BLaER1 (cell line): ENCODE results near the gene HOTAIR.

Experiments used
- H3K27ac ChIP-seq: shearing (Covaris generic); formaldehyde crosslinking; 2 replicates; pipeline ENCODE4 v1.8.1; 2022
- H3K27me3 ChIP-seq: shearing (Covaris generic); formaldehyde crosslinking; 2 replicates; pipeline ENCODE4 v1.8.1; 2022
- H3K36me3 ChIP-seq: shearing (Covaris generic); formaldehyde crosslinking; 2 replicates; pipeline ENCODE4 v1.8.1; 2022
- H3K4me1 ChIP-seq: shearing (Covaris generic); formaldehyde crosslinking; 2 replicates; pipeline ENCODE4 v1.8.1; 2022
- H3K4me2 ChIP-seq: shearing (Covaris generic); formaldehyde crosslinking; 2 replicates; pipeline ENCODE4 v1.8.1; 2022
- H3K4me3 ChIP-seq: shearing (Covaris generic); formaldehyde crosslinking; 2 replicates; pipeline ENCODE4 v1.8.1; 2022
- H3K9ac ChIP-seq: shearing (Covaris generic); formaldehyde crosslinking; 2 replicates; pipeline ENCODE4 v1.8.1; 2022
- H3K9me3 ChIP-seq: shearing (Covaris generic); formaldehyde crosslinking; 2 replicates; pipeline ENCODE4 v1.8.1; 2022
- H4K20me1 ChIP-seq: shearing (Covaris generic); formaldehyde crosslinking; 2 replicates; pipeline ENCODE4 v1.8.1; 2022
- Cebpa-rat ChIP-seq: shearing (Covaris generic); IDR thresholded peaks from 2 replicates; pipeline ENCODE4 v1.8.1; 2022

The HOTAIR gene

GRCh38 chr12:53944907-53945847 is 29.6 kb downstream of the HOTAIR start:
- H3K4me1 ChIP-seq, result no peaks in the 10 kb centered on the region
- no peak overlapping the region for H3K27ac ChIP-seq
- H3K36me3 ChIP-seq, result no peaks in the 10 kb centered on the region
- peaks cover 84% of the 10 kb centered on the region for H4K20me1 ChIP-seq
- no peak for TF ChIP-seq Cebpa-rat
- H3K9me3 ChIP-seq, result peaks cover 43% of the 10 kb centered on the region
- H3K4me2 ChIP-seq, result no peak overlapping the region
- no peak overlapping the region for H3K4me3 ChIP-seq
- H3K27me3 ChIP-seq, result peaks cover 100% of the 10 kb centered on the region
- H3K9ac ChIP-seq, result no peak overlapping the region

GRCh38 chr12:53944209-53944608 is 30.5 kb downstream of the HOTAIR start:
- Histone ChIP-seq H3K9ac (no peak overlapping the region), H3K36me3 (no peaks in the 10 kb centered on the region), H4K20me1 (peaks cover 84% of the 10 kb centered on the region), H3K4me3 (no peak overlapping the region), H3K4me1 (no peaks in the 10 kb centered on the region), H3K27me3 (peaks cover 100% of the 10 kb centered on the region), H3K9me3 (peaks cover 44% of the 10 kb centered on the region), H3K4me2 (no peak overlapping the region), H3K27ac (no peak overlapping the region)
- TF ChIP-seq Cebpa-rat, result no peak

- Histone ChIP-seq H3K4me2 (no peak overlapping the region), H3K27ac (no peak overlapping the region), H3K27me3 (peaks cover 100% of the 10 kb centered on the region), H3K36me3 (no peaks in the 10 kb centered on the region), H3K9me3 (peaks cover 59% of the 10 kb centered on the region), H3K9ac (no peak overlapping the region), H4K20me1 (peaks cover 81% of the 10 kb centered on the region), H3K4me1 (no peaks in the 10 kb centered on the region), H3K4me3 (no peak overlapping the region)
- TF ChIP-seq Cebpa-rat, result no peak
These were observed 32.2 kb downstream of the HOTAIR start for GRCh38 chr12:53942467-53942997.

GRCh38 chr12:53941750-53942149 is 33.0 kb downstream of the HOTAIR start:
- Histone ChIP-seq H3K4me3 (no peak overlapping the region), H3K4me2 (no peak overlapping the region), H3K9ac (no peak overlapping the region), H3K36me3 (no peaks in the 10 kb centered on the region), H3K27me3 (peaks cover 100% of the 10 kb centered on the region), H4K20me1 (peaks cover 82% of the 10 kb centered on the region), H3K9me3 (peaks cover 59% of the 10 kb centered on the region), H3K27ac (no peak overlapping the region), H3K4me1 (no peaks in the 10 kb centered on the region)
- no peak for TF ChIP-seq Cebpa-rat

GRCh38 chr12:53941187-53941586 is 33.6 kb downstream of the HOTAIR start:
- no peak overlapping the region for H3K27ac ChIP-seq
- peaks cover 59% of the 10 kb centered on the region for H3K9me3 ChIP-seq
- H3K27me3 ChIP-seq, result peaks cover 100% of the 10 kb centered on the region
- no peak overlapping the region for H3K4me2 ChIP-seq
- peaks cover 81% of the 10 kb centered on the region for H4K20me1 ChIP-seq
- no peaks in the 10 kb centered on the region for H3K4me1 ChIP-seq
- no peak overlapping the region for H3K4me3 ChIP-seq
- no peak for TF ChIP-seq Cebpa-rat
- H3K9ac ChIP-seq, result no peak overlapping the region
- H3K36me3 ChIP-seq, result no peaks in the 10 kb centered on the region

- peaks cover 55% of the 10 kb centered on the region for H3K9me3 ChIP-seq
- peaks cover 81% of the 10 kb centered on the region for H4K20me1 ChIP-seq
- no peaks in the 10 kb centered on the region for H3K36me3 ChIP-seq
- no peak overlapping the region for H3K4me3 ChIP-seq
- TF ChIP-seq Cebpa-rat, result no peak
- no peaks in the 10 kb centered on the region for H3K4me1 ChIP-seq
- H3K27me3 ChIP-seq, result peaks cover 100% of the 10 kb centered on the region
- no peak overlapping the region for H3K9ac ChIP-seq
- H3K4me2 ChIP-seq, result no peak overlapping the region
- H3K27ac ChIP-seq, result no peak overlapping the region
These were observed 34.2 kb downstream of the HOTAIR start for GRCh38 chr12:53940443-53941014.

- Histone ChIP-seq H3K4me2 (no peak overlapping the region), H3K36me3 (no peaks in the 10 kb centered on the region), H3K9me3 (peaks cover 45% of the 10 kb centered on the region), H3K27me3 (peaks cover 100% of the 10 kb centered on the region), H3K4me1 (no peaks in the 10 kb centered on the region), H4K20me1 (peaks cover 81% of the 10 kb centered on the region), H3K27ac (no peak overlapping the region), H3K9ac (no peak overlapping the region), H3K4me3 (no peak overlapping the region)
- no peak for TF ChIP-seq Cebpa-rat
These were observed 35.3 kb downstream of the HOTAIR start for GRCh38 chr12:53939141-53940108.

GRCh38 chr12:53938326-53939140 is 36.2 kb downstream of the HOTAIR start, which contains the start of gene HOXC13:
Gene HOXC13, plus strand, starts transcription at chr12:53938831. Its CDS starts 76 bp downstream, at chr12:53938907.
- H3K36me3 ChIP-seq, result no peaks in the 10 kb centered on the region
- H3K27me3 ChIP-seq, result peaks cover 100% of the 10 kb centered on the region
- no peak for TF ChIP-seq Cebpa-rat
- H3K9me3 ChIP-seq, result peaks cover 46% of the 10 kb centered on the region
- peaks cover 81% of the 10 kb centered on the region for H4K20me1 ChIP-seq
- no peaks in the 10 kb centered on the region for H3K4me1 ChIP-seq
- H3K4me3 ChIP-seq, result no peak within 1 kb of the TSS
- no peak within 1 kb of the TSS for H3K27ac ChIP-seq
- H3K9ac ChIP-seq, result no peak within 1 kb of the TSS
- H3K4me2 ChIP-seq, result no peak within 1 kb of the TSS
